ELR (cell line): ENCODE data around the gene HERC4.
A peak's percentile ranks its signal among the peaks of the same experiment; 100 is the strongest.
"Not testable (repeated sequence)": the region's sequence is repeated elsewhere in the genome, so short reads cannot be mapped to it uniquely, and the experiment has no call there.

Experiments used
- DNase-seq: peaks from one replicate; pipeline ENCODE4 v3.0.0-alpha.2; 2015; ENCODE audit warnings: low read depth

HERC4 gene

DNA sequence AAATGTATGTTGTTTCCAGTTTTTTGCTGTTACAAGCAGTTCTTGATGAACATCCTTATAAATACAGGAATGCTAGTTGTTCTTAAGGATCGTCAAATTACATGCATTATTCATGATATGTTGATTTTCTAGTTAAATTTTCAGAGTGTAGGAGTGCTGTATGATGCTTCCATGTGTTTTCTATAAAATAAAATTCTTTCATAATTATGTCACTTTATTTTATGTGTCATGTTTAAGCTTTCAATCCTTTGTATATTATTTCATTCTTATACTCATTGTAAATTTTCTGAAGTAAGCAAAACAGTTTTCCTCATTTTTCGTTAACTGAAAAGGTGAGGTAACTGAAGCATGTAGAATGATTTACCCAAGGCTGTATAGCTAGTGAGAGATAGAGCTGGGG is 17.4 kb upstream of the HERC4 start:
- DNase-seq = peak; percentile 43

DNA sequence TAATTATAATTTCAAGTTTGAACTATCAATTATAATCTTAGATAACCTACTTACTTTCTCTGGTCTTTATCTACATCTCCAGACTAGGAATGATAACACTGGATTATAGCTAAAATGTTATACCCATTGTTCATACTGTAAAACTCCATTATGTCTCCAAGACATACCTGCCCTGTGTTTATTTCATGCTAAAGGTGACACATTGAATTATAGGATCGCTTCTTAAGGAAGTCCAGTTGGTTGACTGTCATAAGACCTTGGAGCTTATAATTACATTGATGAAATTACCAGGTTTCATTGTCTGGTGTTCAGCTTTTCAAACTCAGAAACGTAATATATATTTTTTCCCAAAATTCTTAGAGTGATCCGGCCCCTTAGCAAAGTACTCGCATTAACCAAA is 15.5 kb upstream of the HERC4 start:
- DNase-seq = no peak

DNA sequence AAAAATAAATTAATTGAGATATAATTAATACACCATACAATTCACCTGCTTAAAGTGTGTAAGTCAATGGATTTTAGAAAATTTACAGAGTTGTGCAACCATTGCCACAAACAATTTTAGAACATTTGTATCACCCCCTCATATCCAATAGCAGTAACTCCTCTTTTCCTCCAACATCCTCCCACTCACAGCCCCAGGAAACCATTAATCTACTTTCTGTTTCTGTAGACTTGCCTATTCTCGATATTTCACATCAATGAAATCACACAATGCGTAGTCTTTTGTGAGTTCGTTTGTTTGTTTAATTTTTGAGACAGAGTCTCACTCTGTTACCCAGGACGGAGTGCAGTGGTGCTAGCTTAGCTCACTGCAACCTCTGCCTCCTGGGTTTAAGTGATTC is 13.7 kb upstream of the HERC4 start:
- DNase-seq = no peak

DNA sequence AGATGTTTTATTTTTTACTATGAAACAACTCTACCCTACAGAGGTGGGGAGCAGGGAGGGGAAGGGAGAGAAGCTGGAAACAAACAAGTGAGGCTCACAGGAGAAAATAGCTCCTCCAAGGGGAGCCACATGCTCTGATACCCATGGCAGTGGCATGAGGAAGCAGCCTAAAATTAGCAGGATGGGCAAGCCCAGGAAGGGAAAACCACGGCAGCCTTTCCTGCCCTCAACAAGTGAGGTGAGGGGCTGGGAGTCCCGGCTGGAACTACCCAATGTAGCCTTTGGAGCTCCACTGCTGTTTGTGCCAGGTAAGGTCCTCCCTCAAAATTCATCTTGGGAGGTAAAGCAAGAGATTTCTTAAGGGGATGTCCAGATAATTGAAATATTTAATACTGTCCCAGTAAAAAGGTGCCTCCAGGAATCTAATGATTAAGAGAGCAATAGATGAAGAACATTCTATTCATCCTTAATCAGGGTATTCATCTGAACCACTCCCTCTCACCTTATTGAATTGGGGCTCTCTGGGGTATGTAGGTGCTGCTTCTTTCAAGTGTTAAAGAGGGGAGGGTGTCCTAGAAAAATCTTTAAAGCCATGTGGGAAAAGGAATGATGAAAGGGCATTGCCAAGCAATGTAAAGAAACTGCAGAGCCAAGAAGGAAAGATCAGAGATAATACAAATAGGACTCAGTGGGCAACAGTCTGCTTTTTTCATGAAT is 12.8 kb upstream of the HERC4 start:
- DNase-seq = no peak

DNA sequence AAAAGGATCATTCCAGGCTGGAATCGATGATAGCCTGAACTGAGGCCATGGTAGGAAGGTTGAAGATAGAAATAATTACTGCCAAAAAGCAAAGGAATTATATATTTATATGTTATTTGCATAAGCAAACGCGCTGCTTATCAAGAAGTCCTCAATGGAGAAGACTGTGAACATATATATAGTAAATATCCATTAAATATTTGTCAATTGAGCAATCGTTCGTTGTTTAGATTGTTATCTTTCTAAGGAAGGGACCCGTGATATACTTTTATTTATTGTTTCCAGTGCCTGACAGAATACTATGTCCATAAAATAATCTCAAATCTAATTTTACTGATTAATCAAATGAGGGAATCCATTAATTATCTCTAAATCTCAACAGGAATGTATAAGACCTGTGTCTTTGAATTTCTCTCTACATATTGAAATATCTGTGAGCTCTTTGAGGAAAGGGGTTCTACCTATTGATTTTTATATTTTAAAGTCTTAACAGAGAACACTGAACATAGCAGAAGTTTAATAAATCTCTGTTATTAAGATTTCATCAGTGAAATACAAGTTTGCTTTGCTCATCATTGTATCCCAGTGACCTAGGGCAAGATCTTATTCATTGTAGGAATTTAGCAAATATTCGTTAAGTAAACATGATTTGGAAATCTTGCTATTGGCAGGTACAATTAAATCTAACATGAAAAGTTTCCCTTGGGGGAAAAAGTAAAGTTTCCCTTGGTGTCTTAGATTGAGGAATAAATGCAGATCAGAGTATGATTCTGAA is 12.0 kb upstream of the HERC4 start:
- DNase-seq = peak; percentile 61

DNA sequence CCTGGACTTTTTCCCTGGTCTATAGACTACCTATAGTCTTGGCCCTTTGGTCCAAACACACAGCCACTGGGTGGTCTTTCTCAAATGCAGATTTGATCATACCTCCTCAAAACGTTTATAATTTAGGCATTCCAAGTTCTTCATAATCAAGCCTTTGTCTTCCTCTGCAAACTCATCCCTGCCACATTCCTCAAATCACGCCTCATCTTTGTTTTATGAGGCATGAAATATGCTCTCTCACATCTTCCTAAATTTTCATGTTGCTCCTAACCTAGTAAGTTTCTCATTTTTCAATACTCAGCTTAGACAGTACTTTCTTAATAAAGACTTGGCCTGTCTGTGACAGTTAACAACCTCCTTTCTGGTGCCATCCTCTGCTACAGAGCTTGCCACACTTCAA is 10.9 kb upstream of the HERC4 start:
- peak; percentile 68 for DNase-seq

DNA sequence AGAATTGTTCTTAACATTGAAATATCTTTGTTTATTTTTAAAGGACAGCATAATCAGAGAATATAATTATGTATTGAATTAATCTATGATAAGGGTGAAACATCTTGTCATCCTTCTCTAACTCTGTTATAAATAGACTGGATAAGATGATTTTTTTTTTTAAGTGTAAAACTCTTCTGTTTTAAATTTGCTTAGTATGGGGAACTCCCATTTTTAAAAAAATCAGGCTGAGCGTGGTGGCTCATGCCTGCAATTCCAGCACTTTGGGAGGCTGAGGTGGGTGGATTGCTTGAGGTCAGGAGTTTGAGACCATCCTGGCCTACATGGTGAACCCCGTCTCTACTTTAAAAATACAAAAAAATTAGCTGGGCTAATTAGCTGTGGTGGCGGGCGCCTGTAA is 9.4 kb upstream of the HERC4 start:
- DNase-seq = no peak

DNA sequence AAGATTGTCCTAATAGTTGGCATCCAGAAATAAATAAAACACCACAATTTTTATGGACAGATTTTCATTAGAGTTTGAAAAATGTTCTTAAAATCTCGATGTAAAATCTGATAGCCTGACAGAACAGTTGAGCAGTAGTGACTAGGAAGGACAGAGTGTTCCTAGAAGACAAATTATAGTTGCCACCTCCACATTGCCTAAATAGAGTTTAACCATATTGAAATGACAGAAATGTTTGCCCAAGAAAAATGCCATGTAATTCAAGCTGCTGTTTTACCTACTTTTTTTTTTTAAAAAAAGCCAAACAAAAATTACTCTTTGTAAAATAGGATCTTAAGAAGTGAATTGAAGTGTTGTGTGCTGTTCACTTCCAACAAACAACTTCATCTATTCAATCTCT is 8.9 kb upstream of the HERC4 start:
- DNase-seq = no peak

DNA sequence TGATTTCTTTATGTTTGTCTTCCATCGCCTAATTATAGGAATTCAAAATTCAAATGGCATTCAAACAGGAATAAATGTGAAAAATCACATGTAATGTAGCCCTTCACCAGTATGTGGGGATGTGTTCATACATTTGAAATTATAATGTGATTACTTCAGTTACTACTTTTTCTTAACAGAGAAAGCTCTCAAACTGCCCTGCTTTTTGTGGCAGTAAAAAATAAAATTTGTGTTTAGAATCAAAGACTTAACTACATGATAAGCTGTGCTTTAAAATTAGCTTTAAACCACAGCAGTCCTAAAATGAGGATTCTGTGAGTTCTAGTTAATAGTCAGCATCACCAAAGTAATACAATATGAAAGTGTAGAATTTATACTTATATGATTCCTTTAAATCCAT is 7.8 kb upstream of the HERC4 start:
- peak; percentile 79 for DNase-seq

DNA sequence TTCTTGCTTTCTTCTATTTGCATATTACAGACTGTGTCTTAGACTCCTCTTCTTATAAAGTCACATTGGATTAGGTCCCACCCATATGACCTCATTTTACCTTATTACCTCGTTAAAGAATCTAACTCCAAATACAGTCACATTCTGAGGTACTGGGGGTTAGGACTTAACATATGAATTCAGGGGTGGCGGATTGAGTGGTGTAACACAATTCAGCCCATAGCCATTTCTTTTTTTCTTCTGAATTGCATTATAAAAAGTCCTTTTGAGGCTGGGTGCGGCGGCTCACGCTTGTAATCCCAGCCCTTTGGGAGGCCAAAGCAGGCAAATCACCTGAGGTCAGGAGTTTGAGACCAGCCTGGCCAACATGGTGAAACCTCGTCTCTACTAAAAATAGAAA is 6.8 kb upstream of the HERC4 start:
- no peak for DNase-seq

DNA sequence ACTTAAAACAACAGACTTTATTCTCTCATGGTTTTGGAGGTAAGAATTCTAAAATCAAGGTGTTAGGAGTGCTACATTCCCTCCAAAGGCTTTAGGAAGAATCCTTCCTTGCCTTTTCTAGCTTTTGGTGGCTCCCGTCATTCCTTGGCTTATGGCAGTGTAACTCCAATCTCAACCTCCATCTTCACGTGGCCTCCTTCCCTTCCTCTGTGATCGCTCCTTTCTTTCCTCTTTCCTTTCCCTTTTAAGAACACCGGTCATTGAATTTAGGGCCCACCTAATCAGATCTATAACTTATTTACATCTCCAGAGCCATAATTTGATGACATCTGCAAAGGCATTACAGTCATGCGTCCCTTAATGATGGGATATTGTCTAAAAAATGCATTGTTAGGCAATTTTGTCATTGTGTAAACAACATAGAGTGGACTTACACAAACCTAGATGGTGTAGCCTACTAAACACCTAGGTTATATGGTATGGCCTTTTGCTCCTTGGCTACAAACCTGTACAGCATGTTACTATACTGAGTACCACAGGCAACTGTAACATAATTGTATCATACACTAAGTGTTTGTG is 5.9 kb upstream of the HERC4 start:
- no peak for DNase-seq

DNA sequence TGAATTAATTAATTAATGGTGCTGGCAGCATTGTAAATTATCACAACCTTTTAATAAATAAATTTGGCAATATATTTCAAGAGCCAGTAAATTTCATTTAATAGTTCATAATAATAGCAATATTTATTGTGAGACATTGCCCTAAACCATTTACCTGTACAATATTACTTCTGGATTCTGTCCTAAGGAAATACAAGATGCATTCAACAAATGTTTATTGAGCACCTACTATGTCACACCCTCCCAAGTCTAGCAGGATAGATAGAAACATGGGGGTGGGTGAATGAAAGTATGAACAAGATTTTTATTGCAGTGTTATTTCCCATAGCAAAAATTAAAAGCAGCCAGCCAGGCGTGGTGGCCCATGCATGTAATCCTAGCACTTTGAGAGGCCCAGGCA is 4.4 kb upstream of the HERC4 start:
- DNase-seq = no peak

DNA sequence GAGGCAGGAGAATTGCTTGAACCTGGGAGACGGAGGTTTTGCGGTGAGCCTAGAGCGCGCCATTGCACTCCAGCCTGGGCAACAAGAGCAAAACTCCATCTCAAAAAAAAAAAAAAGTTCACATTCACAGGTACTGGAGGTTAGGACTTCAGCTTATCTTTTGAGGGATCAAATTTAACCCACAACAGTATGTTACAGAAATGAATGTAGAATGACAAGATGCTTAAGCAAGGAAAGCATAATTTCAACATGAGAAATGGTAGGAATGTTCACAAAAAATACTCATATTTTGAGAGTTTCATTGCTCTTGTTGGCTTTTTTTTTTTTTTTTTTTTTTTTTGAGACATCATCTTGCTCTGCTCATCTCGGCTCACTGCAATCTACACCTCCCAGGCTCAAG is 1.9 kb upstream of the HERC4 start:
- no peak for DNase-seq

DNA sequence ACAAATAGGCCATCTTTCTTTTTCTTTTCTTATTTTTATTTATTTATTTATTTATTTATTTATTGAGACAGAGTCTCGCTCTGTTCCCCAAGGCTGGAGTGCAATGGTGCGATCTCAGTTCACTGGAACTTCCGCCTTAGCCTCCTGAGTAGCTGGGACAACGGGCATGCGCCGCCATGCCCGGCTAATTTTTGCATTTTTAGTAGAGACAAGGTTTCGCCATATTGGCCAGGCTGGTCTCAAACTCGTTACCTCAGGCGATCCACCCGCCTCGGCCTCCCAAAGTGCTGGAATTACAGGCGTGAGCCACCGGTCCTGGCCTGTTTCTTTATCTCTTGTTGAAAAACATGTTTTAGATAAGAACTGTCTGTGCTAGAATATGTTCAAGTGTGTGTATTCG is 998 bp upstream of the HERC4 start:
- not testable (repeated sequence) for DNase-seq

DNA sequence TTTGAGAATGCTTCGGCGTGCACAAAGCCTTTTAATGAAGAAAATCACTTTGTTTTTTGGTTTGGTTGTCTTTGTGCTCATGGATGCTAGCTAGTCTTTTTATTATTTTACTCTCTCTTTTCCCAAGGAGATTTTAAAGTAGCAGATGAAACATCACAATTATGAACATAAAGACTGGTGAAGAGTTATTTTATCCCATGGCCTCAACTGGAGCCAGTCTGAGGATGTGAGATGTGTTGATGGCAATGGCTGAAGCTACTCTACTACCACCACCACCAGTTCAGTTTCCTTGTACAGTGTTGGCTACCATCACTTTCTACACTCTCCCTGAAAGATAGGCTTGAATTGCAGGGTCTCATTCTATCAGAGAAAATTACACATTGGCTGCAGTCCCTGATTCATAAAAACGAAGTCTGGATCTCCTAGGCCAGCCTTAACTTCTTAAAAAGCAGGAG is 494 bp upstream of the HERC4 start:
- DNase-seq = no peak

DNA sequence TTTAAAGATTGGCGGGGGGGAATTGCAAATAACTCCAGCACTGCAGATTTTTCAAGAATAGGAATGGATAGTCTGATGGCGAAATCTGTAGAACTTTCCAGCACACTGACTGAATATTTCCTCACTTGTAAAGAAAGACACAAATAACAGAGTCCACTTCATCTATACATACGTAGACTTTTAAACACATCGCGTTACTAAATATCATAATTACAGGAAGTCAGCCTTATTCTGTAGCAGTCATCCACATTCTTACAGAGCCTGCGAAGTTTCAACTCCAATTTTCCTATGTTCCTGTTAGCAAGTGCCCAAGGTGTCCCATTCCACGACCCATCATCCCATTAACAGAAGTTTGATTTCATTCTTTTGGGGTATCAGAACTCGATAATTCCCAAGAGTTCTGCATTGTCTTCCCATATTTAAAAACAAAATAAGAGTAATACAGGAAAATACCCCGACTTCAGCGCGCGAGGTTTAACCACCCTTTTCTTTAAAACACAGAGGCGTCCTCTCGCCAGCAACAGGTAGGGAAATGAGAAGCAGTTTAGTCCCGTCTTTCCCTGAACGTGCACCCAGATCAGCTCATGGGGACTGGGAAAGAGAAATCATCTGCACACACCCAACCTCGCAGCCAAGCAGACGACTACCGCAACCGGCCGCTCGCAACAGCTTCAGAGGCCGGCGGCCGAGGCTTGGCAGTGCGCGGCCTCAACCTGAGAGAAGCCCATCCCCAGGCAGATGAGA is 880 bp downstream of the HERC4 start:
- DNase-seq = peak; percentile 50

DNA sequence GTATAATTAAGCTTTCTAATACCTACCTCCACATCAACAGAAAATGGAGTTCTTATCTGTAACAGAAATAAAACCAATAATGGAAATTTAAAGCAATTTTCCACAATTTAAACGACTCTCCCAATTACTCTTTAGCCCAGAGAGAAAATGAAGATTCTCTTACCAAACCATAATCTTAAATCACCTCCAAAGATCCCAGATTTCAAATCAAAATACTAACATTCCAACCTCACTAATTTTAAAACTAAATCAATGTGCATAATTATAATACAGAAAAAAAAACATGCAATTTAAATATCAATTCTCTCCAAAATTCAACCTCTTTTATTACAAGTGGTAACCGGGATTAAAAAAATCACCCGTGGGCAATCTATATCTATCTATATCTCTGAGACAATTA is 1.5 kb downstream of the HERC4 start:
- DNase-seq = no peak

DNA sequence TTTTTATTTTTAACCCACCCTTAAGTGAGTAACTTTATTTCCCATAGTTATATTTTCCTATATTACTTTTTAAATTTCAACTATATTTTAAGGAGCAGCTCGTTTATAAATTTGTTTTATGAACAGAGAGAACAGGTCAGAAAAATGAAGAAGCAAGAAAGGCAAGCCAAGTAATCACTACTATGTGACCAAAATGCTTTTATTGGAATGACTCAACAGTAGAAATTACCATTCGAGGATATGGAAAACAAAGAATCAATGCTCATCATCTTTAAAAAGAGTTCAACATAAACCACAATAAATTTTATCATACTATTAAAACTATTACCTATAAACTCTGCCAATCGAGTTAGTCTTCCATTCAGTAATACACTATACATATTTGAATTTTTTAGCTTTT is 7.6 kb downstream of the HERC4 start:
- DNase-seq = no peak

DNA sequence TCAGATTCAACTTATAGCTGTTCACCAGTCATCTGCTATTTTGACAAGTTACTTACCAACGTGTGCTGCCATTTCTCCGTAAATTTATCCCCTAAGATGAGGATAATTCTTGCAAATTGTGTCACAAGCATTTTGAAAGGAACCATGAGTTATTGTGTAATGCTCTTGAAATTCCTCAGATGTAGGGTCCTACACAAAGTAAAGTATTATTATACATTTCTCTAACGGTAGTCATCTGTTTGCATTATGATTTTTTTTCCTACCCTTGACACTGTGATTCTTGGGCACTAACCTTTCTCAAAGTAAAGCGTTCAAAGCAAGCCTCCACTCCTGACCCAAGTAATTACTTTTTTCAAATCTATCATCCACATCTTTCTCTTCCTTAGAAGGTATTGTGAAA is 8.1 kb downstream of the HERC4 start:
- DNase-seq = no peak

DNA sequence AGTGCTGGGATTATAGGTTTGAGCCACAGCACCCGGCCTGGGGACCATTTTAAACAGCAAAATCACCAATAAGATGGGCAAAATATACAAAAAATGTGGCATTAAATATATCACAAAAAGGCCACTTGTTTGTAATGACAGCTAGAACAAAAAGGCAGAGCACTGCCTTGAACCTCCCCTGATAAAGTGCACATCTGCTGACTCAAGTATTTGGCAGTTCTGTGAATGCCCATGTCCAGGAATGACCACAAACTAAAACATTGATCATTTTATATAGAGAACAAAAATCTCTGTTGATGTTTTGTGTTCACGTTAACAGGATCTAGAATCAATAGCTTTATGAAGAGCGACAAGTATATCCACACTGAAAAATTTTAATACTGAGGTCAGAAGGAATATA is 21.5 kb downstream of the HERC4 start:
- no peak for DNase-seq

DNA sequence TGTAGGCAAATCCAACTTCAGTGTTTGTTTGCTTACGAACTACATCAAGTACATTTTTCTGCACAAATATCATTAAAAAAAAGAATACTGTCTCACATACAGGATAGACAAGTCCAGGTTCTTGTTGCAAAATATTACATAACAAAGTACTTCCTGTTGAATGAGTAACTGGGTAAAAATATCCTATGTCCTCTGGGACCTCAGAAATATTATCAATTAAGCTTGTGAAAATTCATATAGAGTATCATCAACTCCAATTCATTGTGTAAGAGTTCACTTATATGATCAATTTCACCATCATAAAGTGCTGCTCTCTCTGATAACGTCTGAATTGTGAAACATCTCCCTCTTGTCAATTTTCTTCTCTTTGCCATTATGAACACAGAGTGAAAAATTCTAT is 22.6 kb downstream of the HERC4 start:
- DNase-seq = no peak

DNA sequence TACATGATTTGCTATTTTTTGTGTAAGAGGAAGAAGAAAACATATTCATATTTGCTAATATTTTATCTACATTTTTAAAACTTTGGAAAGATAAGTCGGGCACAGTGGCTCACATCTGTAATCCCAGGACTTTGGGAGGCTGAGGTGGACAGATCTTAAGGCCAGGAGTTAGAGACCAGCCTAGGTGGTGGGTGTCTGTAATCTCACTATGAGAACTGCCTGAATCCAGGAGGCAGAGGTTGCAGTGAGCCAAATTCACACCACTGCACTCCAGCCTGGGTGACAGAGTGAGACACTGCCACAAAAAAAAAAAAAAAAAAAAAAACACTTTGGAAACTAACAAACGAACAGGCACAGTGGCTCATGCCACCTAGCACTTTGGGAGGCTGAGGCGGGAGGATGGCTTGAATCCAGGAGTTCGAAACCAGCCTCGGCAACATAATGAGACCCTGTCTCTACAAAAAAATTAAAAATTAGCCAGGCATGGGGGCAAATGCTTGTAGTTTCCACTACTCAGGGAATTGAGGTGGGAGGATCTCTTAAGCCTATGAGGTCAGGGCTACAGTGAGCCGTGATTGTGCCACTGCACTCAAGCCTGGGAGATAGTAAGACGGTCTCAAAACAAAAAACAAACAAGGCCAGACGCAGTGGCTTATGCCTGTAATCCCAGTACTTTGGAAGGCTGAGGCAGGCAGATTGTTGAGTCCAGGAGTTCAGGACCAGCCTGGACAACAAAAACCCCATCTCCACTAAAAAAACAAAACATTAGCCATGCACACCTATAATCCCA is 25.6 kb downstream of the HERC4 start:
- no peak for DNase-seq
